Hepatocyte (in vitro differentiated cells): Measurements from ENCODE around the gene MLIP. TPM values are rescaled to one million over a fixed set of nuclear protein-coding genes. Genes with fewer than 3 reads are reported as not detected.

Experiments
- DNase-seq: peaks from one replicate; pipeline ENCODE4 v3.0.0-alpha.2; 2016; ENCODE audit warnings: low spot score
- H2AFZ ChIP-seq: fragments of 200-600 bp; sonication (generic); 2 replicates; pipeline ENCODE4 v1.6.0; 2016; ENCODE audit warnings: antibody characterized with exemption, mild to moderate bottlenecking
- H3K27ac ChIP-seq: fragments of 200-600 bp; sonication (generic); 2 replicates; pipeline ENCODE4 v1.5.1; 2016; ENCODE audit warnings: mild to moderate bottlenecking
- H3K27me3 ChIP-seq: fragments of 200-600 bp; sonication (generic); 2 replicates; pipeline ENCODE4 v1.6.1; 2016
- H3K36me3 ChIP-seq: fragments of 200-600 bp; sonication (generic); replicated peaks from 2 replicates; pipeline ENCODE4 v1.5.1; 2016; ENCODE audit warnings: low read depth; ENCODE audit not compliant: insufficient read depth
- H3K4me1 ChIP-seq: fragments of 200-600 bp; sonication (generic); 2 replicates; pipeline ENCODE4 v1.5.1; 2016; ENCODE audit warnings: mild to moderate bottlenecking, moderate library complexity; ENCODE audit not compliant: insufficient read depth
- H3K4me2 ChIP-seq: fragments of 200-600 bp; sonication (generic); 2 replicates; pipeline ENCODE4 v1.6.0; 2016
- H3K4me3 ChIP-seq: fragments of 200-600 bp; sonication (generic); 2 replicates; pipeline ENCODE4 v1.5.1; 2016; ENCODE audit warnings: mild to moderate bottlenecking
- H3K79me2 ChIP-seq: fragments of 200-600 bp; sonication (generic); 2 replicates; pipeline ENCODE4 v1.6.0; 2017; ENCODE audit warnings: mild to moderate bottlenecking
- H3K9me2 ChIP-seq: fragments of 200-600 bp; sonication (generic); replicated peaks from 2 replicates; pipeline ENCODE4 v1.6.0; 2017; ENCODE audit warnings: mild to moderate bottlenecking; ENCODE audit not compliant: insufficient read depth
- H3K9me3 ChIP-seq: fragments of 200-600 bp; sonication (generic); 2 replicates; pipeline ENCODE4 v1.5.1; 2016; ENCODE audit warnings: low read depth, mild to moderate bottlenecking
- H4K20me1 ChIP-seq: fragments of 200-600 bp; sonication (generic); 2 replicates; pipeline ENCODE4 v1.6.0; 2016; ENCODE audit warnings: mild to moderate bottlenecking; ENCODE audit not compliant: insufficient read depth, poor library complexity, severe bottlenecking
- CTCF ChIP-seq: fragments of 200-600 bp; sonication (generic); IDR thresholded peaks from 2 replicates; pipeline ENCODE4 v1.5.1; 2016; ENCODE audit warnings: antibody characterized with exemption, mild to moderate bottlenecking; ENCODE audit not compliant: poor library complexity
- EZH2 ChIP-seq: fragments of 200-600 bp; sonication (generic); IDR thresholded peaks from 2 replicates; pipeline ENCODE4 v1.6.1; 2016; ENCODE audit warnings: antibody characterized with exemption, mild to moderate bottlenecking, borderline replicate concordance
- EZH2phosphoT487 ChIP-seq: fragments of 200-600 bp; sonication (generic); IDR thresholded peaks from one replicate; pipeline ENCODE4 v1.6.1; 2018; ENCODE audit warnings: antibody characterized with exemption, mild to moderate bottlenecking, low read depth, moderate library complexity; ENCODE audit not compliant: unreplicated experiment, severe bottlenecking
- WGBS: methylation state at CpG from one replicate; pipeline ENCODE4 v1.1.6; 2016; ENCODE audit warnings: low lambda C conversion rate; ENCODE audit errors: missing lambda C conversion rate; 5-methylcytosine and 5-hydroxymethylcytosine counted together
- polyA plus RNA-seq: library from polyadenylated mRNA; unstranded; fragments of >200 nt; fragmentation: Nextera tagmentation; extraction: Ambion mirVana; gene quantifications from 2 replicates; pipeline ENCODE4 v1.2.1, GENCODE V29; 2016
- total RNA-seq: library from RNA; depleted of rRNA; stranded (reverse); fragments of >200 nt; gene quantifications from 2 replicates; pipeline ENCODE4 v1.2.3, GENCODE V29; 2014

Gene MLIP
- total and polyA plus RNA-seq, 2 experiments from 2014 or later = 1.2 to 1.5 TPM

GRCh38 chr6:54093326-54093948 lies 17.8 kb upstream of the MLIP start:
- DNase-seq = no peak
- H3K9me3 ChIP-seq = no peaks in the 10 kb centered on the region
- no peaks in the 10 kb centered on the region for H3K36me3 ChIP-seq
- no peaks in the 10 kb centered on the region for H3K79me2 ChIP-seq
- H3K4me2 ChIP-seq = no peak overlapping the region
- H4K20me1 ChIP-seq = no peaks in the 10 kb centered on the region
- H3K27ac ChIP-seq = no peak overlapping the region
- no peak overlapping the region for H2AFZ ChIP-seq
- TF ChIP-seq CTCF (no peak), EZH2 (no peak), EZH2phosphoT487 (no peak)
- WGBS = 78% methylated on average over 6 of the region's 6 CpGs
- H3K4me1 ChIP-seq = no peaks in the 10 kb centered on the region
- no peaks in the 10 kb centered on the region for H3K9me2 ChIP-seq
- no peak overlapping the region for H3K4me3 ChIP-seq
- H3K27me3 ChIP-seq = no peaks in the 10 kb centered on the region

- Histone ChIP-seq H2AFZ (no peak overlapping the region), H3K9me3 (no peaks in the 10 kb centered on the region), H3K27ac (no peak overlapping the region), H3K79me2 (no peaks in the 10 kb centered on the region), H3K27me3 (no peaks in the 10 kb centered on the region), H3K36me3 (no peaks in the 10 kb centered on the region), H4K20me1 (no peaks in the 10 kb centered on the region), H3K4me3 (no peak overlapping the region), H3K4me2 (no peak overlapping the region), H3K4me1 (no peaks in the 10 kb centered on the region), H3K9me2 (no peaks in the 10 kb centered on the region)
- DNase-seq = no peak
- TF ChIP-seq EZH2phosphoT487 = no peak
- no peak for TF ChIP-seq CTCF
- TF ChIP-seq EZH2 = no peak
These were observed 16.9 kb upstream of the MLIP start for GRCh38 chr6:54094293-54094692.

DNA sequence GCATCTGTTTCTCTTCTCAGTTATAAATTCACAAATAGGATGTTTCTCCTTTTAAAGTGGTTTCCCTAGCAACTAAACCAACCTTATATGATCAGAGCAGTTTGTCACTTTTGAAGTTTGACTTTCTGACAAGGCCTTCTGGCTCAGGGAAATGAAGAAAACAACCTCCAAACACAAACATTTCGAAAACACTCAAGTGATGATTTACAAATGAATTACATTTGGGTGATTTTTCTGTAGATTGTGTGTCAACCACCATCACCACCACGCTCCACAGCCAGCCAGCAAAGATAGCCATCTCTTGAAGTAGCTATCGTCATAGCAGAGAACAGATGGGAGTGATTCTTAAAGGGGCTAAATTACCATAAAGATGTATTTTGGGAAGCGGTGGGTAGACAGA lies 16.5 kb upstream of the MLIP start:
- TF ChIP-seq EZH2 = no peak
- no peak for TF ChIP-seq CTCF
- no peak for TF ChIP-seq EZH2phosphoT487
- Histone ChIP-seq H3K36me3 (no peaks in the 10 kb centered on the region), H3K27ac (no peak overlapping the region), H3K27me3 (no peaks in the 10 kb centered on the region), H3K4me2 (no peak overlapping the region), H3K9me2 (no peaks in the 10 kb centered on the region), H3K79me2 (no peaks in the 10 kb centered on the region), H2AFZ (no peak overlapping the region), H3K4me3 (no peak overlapping the region), H3K4me1 (no peaks in the 10 kb centered on the region), H4K20me1 (no peaks in the 10 kb centered on the region), H3K9me3 (no peaks in the 10 kb centered on the region)
- 47% methylated on average over 4 of the region's 4 CpGs for WGBS
- DNase-seq = no peak

GRCh38 chr6:54095723-54096122 lies 15.5 kb upstream of the MLIP start:
- 86% methylated on average over 4 of the region's 4 CpGs for WGBS

More at GRCh38 chr6:54095723-54096122, 15.5 kb upstream of the MLIP start:
- Histone ChIP-seq H3K4me3 (no peak overlapping the region), H3K79me2 (no peaks in the 10 kb centered on the region), H3K4me2 (no peak overlapping the region), H3K9me2 (no peaks in the 10 kb centered on the region), H3K27ac (no peak overlapping the region), H3K9me3 (no peaks in the 10 kb centered on the region), H3K36me3 (no peaks in the 10 kb centered on the region), H2AFZ (no peak overlapping the region), H3K27me3 (no peaks in the 10 kb centered on the region), H4K20me1 (no peaks in the 10 kb centered on the region), H3K4me1 (no peaks in the 10 kb centered on the region)
- TF ChIP-seq EZH2 (no peak), CTCF (no peak), EZH2phosphoT487 (no peak)
- no peak for DNase-seq
